HFF-Myc (cell line): ENCODE measurements around the gene TMC8.

ENCODE experiments used
- DNase-seq: peaks from one replicate; pipeline ENCODE4 v3.0.0-alpha.2; 2011; ENCODE audit warnings: low read depth; ENCODE audit errors: extremely low read depth
- H3K4me3 ChIP-seq: replicated peaks from 2 replicates; pipeline ENCODE4 v1.5.1; 2011; ENCODE audit warnings: low read depth, mild to moderate bottlenecking, control low read depth, low read length
- CTCF ChIP-seq: IDR thresholded peaks from 2 replicates; pipeline ENCODE4 v1.5.1; 2012; ENCODE audit warnings: mild to moderate bottlenecking, low read depth, low read length, control low read depth; ENCODE audit errors: missing control alignments

The TMC8 gene

GRCh38 chr17:78186692-78187595 lies 56.4 kb downstream of the TMC8 start, which contains the start of the genes AFMID and TK1:
TSS of gene AFMID (plus strand) at chr17:78187362. CDS start at chr17:78187371, 9 bp downstream.
TSS of gene TK1 (minus strand) at chr17:78187052. CDS start at chr17:78186994, 58 bp downstream.
- DNase-seq, result peak; percentile 85
- peak within 1 kb of the TSS; percentile 70 for H3K4me3 ChIP-seq
- peak; percentile 76 for TF ChIP-seq CTCF
